HEK293 (cell line): Measurements from ENCODE around the gene ZNF385D.

Experiments used
- CTCF ChIA-PET: fragments of 350-600 bp; formaldehyde crosslinking; extraction: SDS; loops from one replicate; lab custom pipeline; 2021; ENCODE audit warnings: antibody characterized with exemption; lab: Yijun Ruan, JAX
- POLR2A ChIA-PET: fragments of 300-600 bp; formaldehyde crosslinking; extraction: SDS; loops from one replicate; lab custom pipeline; 2020; ENCODE audit warnings: antibody characterized with exemption, inconsistent platforms; lab: Yijun Ruan, JAX
- H3K27ac ChIP-seq: fragments of 200-500 bp; sonication (Bioruptor generic); 2 replicates; pipeline ENCODE4 v1.5.1; 2014; ENCODE audit warnings: low read depth, low read length, control low read depth, inconsistent platforms; ENCODE audit errors: extremely low read depth
- H3K36me3 ChIP-seq, 2 experiments: fragments of 200-500 bp in 1 of 2; sonication (Bioruptor generic) in 1 of 2; 1 replicate in 1 of 2; 2 replicates in 1 of 2; pipeline ENCODE4 v1.5.1; 2014 to 2017; ENCODE audit warnings: inconsistent platforms in 2 of 2, low read length in 2 of 2; ENCODE audit not compliant: control insufficient read depth in 2 of 2, insufficient read depth in 1 of 2
- H3K4me1 ChIP-seq: fragments of 200-500 bp; sonication (Bioruptor generic); 2 replicates; pipeline ENCODE4 v1.5.1; 2014; ENCODE audit warnings: mild to moderate bottlenecking, low read length, inconsistent platforms; ENCODE audit not compliant: control insufficient read depth, insufficient read depth
- H3K4me3 ChIP-seq: 2 replicates; pipeline ENCODE4 v1.5.1; 2011; ENCODE audit warnings: low read depth, mild to moderate bottlenecking, control low read depth, low read length, moderate library complexity
- H3K9me3 ChIP-seq: fragments of 200-500 bp; sonication (Bioruptor generic); 2 replicates; pipeline ENCODE4 v1.5.1; 2014; ENCODE audit warnings: low read depth, low read length, inconsistent platforms; ENCODE audit not compliant: control insufficient read depth, insufficient read depth
- BCL11B ChIP-seq: fragments of 450-650 bp; formaldehyde crosslinking; IDR thresholded peaks from 2 replicates; pipeline ENCODE4 v1.5.1; 2016; ENCODE audit warnings: low read depth, missing biosample characterization, missing genetic modification characterization
- GLIS2 ChIP-seq: fragments of 450-650 bp; formaldehyde crosslinking; IDR thresholded peaks from 2 replicates; pipeline ENCODE4 v1.5.1; 2016; ENCODE audit warnings: missing biosample characterization, missing genetic modification characterization
- INSM2 ChIP-seq: fragments of 450-650 bp; formaldehyde crosslinking; IDR thresholded peaks from 2 replicates; pipeline ENCODE4 v1.5.1; 2016; ENCODE audit warnings: missing biosample characterization, missing genetic modification characterization
- SCRT2 ChIP-seq: fragments of 450-650 bp; formaldehyde crosslinking; IDR thresholded peaks from 2 replicates; pipeline ENCODE4 v1.5.1; 2016; ENCODE audit warnings: missing biosample characterization, missing genetic modification characterization
- WT1 ChIP-seq: fragments of 450-650 bp; formaldehyde crosslinking; IDR thresholded peaks from 2 replicates; pipeline ENCODE4 v1.5.1; 2016; ENCODE audit warnings: missing biosample characterization, missing genetic modification characterization
- ZFHX2 ChIP-seq: fragments of 450-650 bp; formaldehyde crosslinking; conservative IDR thresholded peaks from 2 replicates; pipeline ENCODE4 v1.5.1; 2016; ENCODE audit warnings: missing biosample characterization, missing genetic modification characterization
- ZFP3 ChIP-seq: fragments of 450-650 bp; formaldehyde crosslinking; IDR thresholded peaks from 2 replicates; pipeline ENCODE4 v1.5.1; 2016; ENCODE audit warnings: low read depth, missing biosample characterization, missing genetic modification characterization
- ZNF138 ChIP-seq: fragments of 450-650 bp; formaldehyde crosslinking; IDR thresholded peaks from 2 replicates; pipeline ENCODE4 v1.5.1; 2016; ENCODE audit warnings: missing biosample characterization, missing genetic modification characterization, borderline replicate concordance
- ZNF23 ChIP-seq: fragments of 450-650 bp; formaldehyde crosslinking; IDR thresholded peaks from 2 replicates; pipeline ENCODE4 v1.5.1; 2016; ENCODE audit warnings: missing biosample characterization, missing genetic modification characterization, borderline replicate concordance
- ZNF280D ChIP-seq: fragments of 450-650 bp; formaldehyde crosslinking; IDR thresholded peaks from 2 replicates; pipeline ENCODE4 v1.5.1; 2016; ENCODE audit warnings: missing biosample characterization, missing genetic modification characterization
- ZNF292 ChIP-seq: fragments of 450-650 bp; formaldehyde crosslinking; IDR thresholded peaks from 2 replicates; pipeline ENCODE4 v1.5.1; 2016; ENCODE audit warnings: low read depth, missing biosample characterization, missing genetic modification characterization, borderline replicate concordance
- ZNF488 ChIP-seq: fragments of 450-650 bp; formaldehyde crosslinking; IDR thresholded peaks from 2 replicates; pipeline ENCODE4 v1.5.1; 2016; ENCODE audit warnings: missing biosample characterization, missing genetic modification characterization
- ZNF501 ChIP-seq: fragments of 450-650 bp; formaldehyde crosslinking; IDR thresholded peaks from 2 replicates; pipeline ENCODE4 v1.5.1; 2016; ENCODE audit warnings: missing biosample characterization, missing genetic modification characterization
- ZNF558 ChIP-seq: fragments of 450-650 bp; formaldehyde crosslinking; IDR thresholded peaks from 2 replicates; pipeline ENCODE4 v1.5.1; 2016; ENCODE audit warnings: missing biosample characterization, missing genetic modification characterization
- ZNF707 ChIP-seq: fragments of 450-650 bp; formaldehyde crosslinking; IDR thresholded peaks from 2 replicates; pipeline ENCODE4 v1.5.1; 2016; ENCODE audit warnings: missing biosample characterization, missing genetic modification characterization
- ZNF776 ChIP-seq: fragments of 450-650 bp; formaldehyde crosslinking; IDR thresholded peaks from 2 replicates; pipeline ENCODE4 v1.5.0; 2017; ENCODE audit warnings: missing biosample characterization, missing genetic modification characterization, borderline replicate concordance
- TF ChIP-seq, protein P1 (sequence below): fragments of 450-650 bp; formaldehyde crosslinking; IDR thresholded peaks from 2 replicates; pipeline ENCODE4 v1.5.1; 2016; ENCODE audit warnings: missing biosample characterization, missing genetic modification characterization

Gene ZNF385D

DNA sequence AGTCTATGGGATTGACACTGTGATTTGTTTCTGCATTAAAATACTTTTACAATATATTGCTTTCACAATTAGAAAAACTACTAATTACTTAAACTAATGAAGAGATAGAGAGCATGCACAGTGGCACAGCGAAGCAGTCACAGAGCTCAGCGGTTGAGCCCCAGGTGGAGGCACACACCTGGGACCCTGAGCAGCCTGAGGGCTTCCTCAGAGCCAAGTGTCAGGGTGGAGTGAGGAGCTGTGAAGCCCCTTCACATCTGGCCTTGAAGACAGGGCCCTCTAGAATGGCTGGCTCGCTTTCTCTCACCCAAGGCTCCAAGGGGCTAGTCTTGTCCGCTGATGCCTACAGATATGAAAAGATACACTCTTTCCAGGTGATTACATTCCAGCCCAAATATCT, 287.7 kb downstream of the ZNF385D start:
- Histone ChIP-seq H3K9me3 (no peaks in the 10 kb centered on the region), H3K36me3 (no peaks in the 10 kb centered on the region), H3K4me3 (no peak overlapping the region), H3K27ac (no peak overlapping the region), H3K4me1 (no peaks in the 10 kb centered on the region)
- CTCF ChIA-PET, result no interaction called here
- POLR2A ChIA-PET, result no interaction called here
- TF ChIP-seq ZNF776 (tag by site-specific recombination), result no peak

DNA sequence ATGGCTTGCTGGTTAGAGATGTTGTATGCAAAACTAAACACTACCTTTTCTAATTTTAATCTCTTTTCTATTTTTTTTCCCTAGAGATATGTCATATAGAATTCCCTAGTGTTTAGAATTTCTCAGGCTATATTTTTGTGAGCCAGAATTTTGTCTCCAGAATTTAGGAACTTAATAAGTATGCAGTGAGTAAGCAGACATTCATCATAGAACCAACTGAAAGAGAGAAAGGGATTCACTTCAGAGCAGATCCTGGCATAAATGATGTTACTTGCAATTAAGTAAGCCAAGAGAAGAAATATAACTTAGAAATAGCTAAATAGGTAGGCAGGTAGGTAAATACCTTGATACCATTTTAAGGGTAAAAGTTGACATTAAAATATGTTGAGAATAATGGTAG, 288.9 kb downstream of the ZNF385D start:
- H3K4me1 ChIP-seq, result no peaks in the 10 kb centered on the region
- TF ChIP-seq ZNF501 (tag by site-specific recombination), result no peak
- no peaks in the 10 kb centered on the region for H3K36me3 ChIP-seq
- no peak overlapping the region for H3K27ac ChIP-seq
- no peaks in the 10 kb centered on the region for H3K9me3 ChIP-seq
- POLR2A ChIA-PET, result no interaction called here
- H3K4me3 ChIP-seq, result no peak overlapping the region
- CTCF ChIA-PET, result no interaction called here

- no peaks in the 10 kb centered on the region for H3K4me1 ChIP-seq
- H3K9me3 ChIP-seq, result no peaks in the 10 kb centered on the region
- POLR2A ChIA-PET, result no interaction called here
- H3K36me3 ChIP-seq, result no peaks in the 10 kb centered on the region
- no peak overlapping the region for H3K4me3 ChIP-seq
- no peak overlapping the region for H3K27ac ChIP-seq
- TF ChIP-seq INSM2 (tag by site-specific recombination) (no peak), ZFHX2 (tag by site-specific recombination) (no peak), ZNF23 (tag by site-specific recombination) (no peak), ZNF292 (tag by site-specific recombination) (no peak), GLIS2 (tag by site-specific recombination) (no peak), ZNF707 (tag by site-specific recombination) (no peak), ZNF558 (no peak), WT1 (tag by site-specific recombination) (no peak), SCRT2 (tag by site-specific recombination) (no peak), ZNF138 (tag by site-specific recombination) (no peak), ZFP3 (tag by site-specific recombination) (no peak), ZNF280D (tag by site-specific recombination) (no peak), ZNF488 (tag by site-specific recombination) (no peak), BCL11B (tag by site-specific recombination) (no peak)
- TF ChIP-seq, protein P1, sequence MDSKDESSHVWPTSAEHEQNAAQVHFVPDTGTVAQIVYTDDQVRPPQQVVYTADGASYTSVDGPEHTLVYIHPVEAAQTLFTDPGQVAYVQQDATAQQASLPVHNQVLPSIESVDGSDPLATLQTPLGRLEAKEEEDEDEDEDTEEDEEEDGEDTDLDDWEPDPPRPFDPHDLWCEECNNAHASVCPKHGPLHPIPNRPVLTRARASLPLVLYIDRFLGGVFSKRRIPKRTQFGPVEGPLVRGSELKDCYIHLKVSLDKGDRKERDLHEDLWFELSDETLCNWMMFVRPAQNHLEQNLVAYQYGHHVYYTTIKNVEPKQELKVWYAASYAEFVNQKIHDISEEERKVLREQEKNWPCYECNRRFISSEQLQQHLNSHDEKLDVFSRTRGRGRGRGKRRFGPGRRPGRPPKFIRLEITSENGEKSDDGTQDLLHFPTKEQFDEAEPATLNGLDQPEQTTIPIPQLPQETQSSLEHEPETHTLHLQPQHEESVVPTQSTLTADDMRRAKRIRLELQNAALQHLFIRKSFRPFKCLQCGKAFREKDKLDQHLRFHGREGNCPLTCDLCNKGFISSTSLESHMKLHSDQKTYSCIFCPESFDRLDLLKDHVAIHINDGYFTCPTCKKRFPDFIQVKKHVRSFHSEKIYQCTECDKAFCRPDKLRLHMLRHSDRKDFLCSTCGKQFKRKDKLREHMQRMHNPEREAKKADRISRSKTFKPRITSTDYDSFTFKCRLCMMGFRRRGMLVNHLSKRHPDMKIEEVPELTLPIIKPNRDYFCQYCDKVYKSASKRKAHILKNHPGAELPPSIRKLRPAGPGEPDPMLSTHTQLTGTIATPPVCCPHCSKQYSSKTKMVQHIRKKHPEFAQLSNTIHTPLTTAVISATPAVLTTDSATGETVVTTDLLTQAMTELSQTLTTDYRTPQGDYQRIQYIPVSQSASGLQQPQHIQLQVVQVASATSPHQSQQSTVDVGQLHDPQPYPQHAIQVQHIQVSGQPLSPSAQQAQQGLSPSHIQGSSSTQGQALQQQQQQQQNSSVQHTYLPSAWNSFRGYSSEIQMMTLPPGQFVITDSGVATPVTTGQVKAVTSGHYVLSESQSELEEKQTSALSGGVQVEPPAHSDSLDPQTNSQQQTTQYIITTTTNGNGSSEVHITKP, result no peak
- TF ChIP-seq, all 188 proteins: peak for 0
- CTCF ChIA-PET, result no interaction called here
Measured at GRCh38 chr3:21457084-21457483, 293.9 kb downstream of the ZNF385D start.
